MG63 (cell line): ENCODE data around the gene SPATA13. TPM values are rescaled to one million over a fixed set of nuclear protein-coding genes. Genes with fewer than 3 reads are reported as not detected.
A peak's percentile ranks its signal among the peaks of the same experiment; 100 is the strongest.
"Not testable (repeated sequence)": the region's sequence is repeated elsewhere in the genome, so short reads cannot be mapped to it uniquely, and the experiment has no call there.

Experiments used
- DNase-seq: peaks from one replicate; pipeline ENCODE4 v3.0.0-alpha.2; 2020
- H3K27me3 ChIP-seq: fragments of 250-450 bp; sonication (Bioruptor Pico); 2 replicates; pipeline ENCODE4 v1.5.1; 2020; ENCODE audit warnings: mild to moderate bottlenecking, moderate library complexity
- H3K36me3 ChIP-seq: fragments of 250-450 bp; sonication (Bioruptor Pico); 2 replicates; pipeline ENCODE4 v1.5.1; 2020; ENCODE audit warnings: mild to moderate bottlenecking, moderate library complexity
- H3K4me3 ChIP-seq: fragments of 250-450 bp; sonication (Bioruptor Pico); 2 replicates; pipeline ENCODE4 v1.5.1; 2020; ENCODE audit warnings: mild to moderate bottlenecking, moderate library complexity
- H3K9me3 ChIP-seq: fragments of 250-450 bp; sonication (Bioruptor Pico); 2 replicates; pipeline ENCODE4 v1.5.1; 2020; ENCODE audit warnings: mild to moderate bottlenecking, moderate library complexity
- total RNA-seq: library from RNA; depleted of rRNA; stranded (reverse); fragments of >200 nt; shearing (Covaris generic); gene quantifications from 2 replicates; pipeline ENCODE4 v1.2.3, GENCODE V29; 2014; ENCODE audit warnings: low replicate concordance

The SPATA13 gene
- total RNA-seq, 1 experiment from 2014 or later = 3.9 TPM

DNA sequence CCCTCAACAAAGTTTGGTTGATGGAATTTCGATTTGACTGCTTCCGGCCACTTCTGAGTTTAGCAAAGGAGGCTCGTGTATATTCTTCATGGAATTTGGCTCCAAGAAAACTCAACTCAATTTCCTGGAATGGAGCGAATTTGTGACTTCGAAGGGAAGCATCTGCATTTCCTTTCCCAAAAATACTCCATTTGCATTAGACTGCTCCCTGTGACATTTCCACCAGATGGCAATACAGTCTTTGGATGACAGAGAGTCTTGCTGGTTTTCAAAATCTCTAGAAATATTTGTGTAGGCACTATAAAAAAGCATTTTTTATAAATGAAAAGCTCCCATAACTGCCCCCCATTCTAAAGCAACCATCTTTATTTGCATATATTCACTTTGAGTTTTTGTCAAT lies 152.9 kb downstream of the SPATA13 start:
- H3K27me3 ChIP-seq = no peaks in the 10 kb centered on the region
- H3K4me3 ChIP-seq = no peak overlapping the region
- H3K36me3 ChIP-seq = no peaks in the 10 kb centered on the region
- DNase-seq = no peak
- H3K9me3 ChIP-seq = no peaks in the 10 kb centered on the region

DNA sequence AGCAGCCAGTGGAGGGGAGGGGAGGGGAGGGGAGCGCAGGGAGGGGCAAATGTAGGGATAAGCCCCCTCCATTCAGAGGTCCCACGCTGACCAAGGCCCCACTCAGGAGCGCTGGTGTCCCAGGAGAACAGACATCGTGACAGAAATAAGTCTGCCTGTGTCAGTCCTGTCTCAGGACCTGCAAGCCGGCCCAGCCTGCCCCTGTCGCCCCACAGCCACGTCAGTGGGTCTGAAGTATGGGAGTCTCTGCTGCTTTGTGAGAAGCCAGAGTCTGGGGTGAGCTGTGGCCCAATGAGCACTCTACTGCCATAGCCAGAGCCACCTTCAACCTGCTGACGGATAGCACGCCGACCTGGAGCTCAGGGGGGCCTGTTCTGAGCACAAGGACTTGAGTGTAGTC lies 157.3 kb downstream of the SPATA13 start:
- not testable (repeated sequence) for H3K9me3 ChIP-seq, H3K4me3 ChIP-seq, DNase-seq, H3K27me3 ChIP-seq, H3K36me3 ChIP-seq

DNA sequence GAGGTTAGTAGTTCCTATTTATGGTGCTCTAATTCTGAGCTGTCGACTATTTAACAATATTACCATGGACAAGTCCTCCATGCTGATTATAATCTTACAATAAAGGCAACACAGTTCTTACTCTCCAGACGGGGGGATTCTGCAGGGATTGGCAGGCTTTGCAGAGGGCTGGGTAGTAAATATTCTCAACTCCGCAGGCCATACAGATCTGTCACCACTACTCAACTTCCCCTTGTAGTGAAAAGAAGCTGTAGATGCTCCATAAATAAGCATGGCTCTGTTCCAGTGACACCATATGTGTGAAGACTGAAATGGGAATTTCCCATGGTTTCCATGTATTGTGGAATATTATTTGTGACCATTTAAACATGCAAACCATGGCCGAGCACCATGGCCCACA lies 158.4 kb downstream of the SPATA13 start:
- not testable (repeated sequence) for DNase-seq, H3K4me3 ChIP-seq, H3K9me3 ChIP-seq, H3K36me3 ChIP-seq, H3K27me3 ChIP-seq

DNA sequence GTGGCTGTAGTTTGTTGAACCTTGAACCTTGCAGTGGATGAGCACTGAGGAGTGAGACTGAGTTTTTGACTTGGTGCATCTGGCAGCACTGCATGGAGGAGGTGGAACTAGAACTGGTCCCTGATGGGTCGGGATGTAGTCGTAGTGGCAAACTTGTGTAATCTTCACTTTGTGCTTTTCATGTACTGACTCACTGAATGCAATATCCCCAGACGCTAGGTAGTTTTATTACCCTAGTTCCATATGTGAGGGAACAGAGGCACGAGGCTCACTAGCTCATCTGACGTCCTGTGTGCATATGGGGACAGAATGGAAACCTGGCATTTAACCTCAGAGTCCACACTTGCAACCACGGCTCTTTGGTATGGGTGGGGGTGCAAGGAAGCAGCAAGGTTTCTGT lies 159.1 kb downstream of the SPATA13 start:
- not testable (repeated sequence) for H3K27me3 ChIP-seq, DNase-seq, H3K9me3 ChIP-seq, H3K4me3 ChIP-seq, H3K36me3 ChIP-seq

DNA sequence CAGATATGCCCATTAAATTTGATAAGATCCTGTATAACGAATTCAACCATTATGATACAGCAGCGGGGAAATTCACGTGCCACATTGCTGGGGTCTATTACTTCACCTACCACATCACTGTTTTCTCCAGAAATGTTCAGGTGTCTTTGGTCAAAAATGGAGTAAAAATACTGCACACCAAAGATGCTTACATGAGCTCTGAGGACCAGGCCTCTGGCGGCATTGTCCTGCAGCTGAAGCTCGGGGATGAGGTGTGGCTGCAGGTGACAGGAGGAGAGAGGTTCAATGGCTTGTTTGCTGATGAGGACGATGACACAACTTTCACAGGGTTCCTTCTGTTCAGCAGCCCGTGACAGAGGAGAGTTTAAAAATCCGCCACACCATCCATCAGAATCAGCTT lies 160.9 kb downstream of the SPATA13 start:
- not testable (repeated sequence) for DNase-seq, H3K4me3 ChIP-seq, H3K27me3 ChIP-seq, H3K36me3 ChIP-seq, H3K9me3 ChIP-seq

DNA sequence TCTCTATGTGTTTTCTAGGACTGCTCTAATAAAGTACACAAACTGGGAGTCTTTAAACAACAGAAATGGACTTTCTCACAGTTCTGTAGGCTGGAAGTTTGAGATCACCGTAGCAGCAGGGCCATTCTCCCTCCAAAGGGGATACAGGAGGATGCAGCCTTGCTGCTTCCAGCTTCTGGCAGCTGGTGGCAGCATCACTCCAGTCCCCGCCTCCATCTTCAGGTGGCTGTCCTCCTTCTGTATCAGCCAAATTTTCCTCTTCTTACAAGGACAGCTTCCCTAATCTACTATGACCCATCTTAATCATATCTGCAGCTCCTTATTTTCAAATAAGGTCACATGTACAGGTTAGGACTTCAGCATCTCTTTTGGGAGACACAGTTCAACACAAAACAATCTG lies 161.9 kb downstream of the SPATA13 start:
- H3K27me3 ChIP-seq, DNase-seq, H3K9me3 ChIP-seq, H3K4me3 ChIP-seq, H3K36me3 ChIP-seq: not testable (repeated sequence)

DNA sequence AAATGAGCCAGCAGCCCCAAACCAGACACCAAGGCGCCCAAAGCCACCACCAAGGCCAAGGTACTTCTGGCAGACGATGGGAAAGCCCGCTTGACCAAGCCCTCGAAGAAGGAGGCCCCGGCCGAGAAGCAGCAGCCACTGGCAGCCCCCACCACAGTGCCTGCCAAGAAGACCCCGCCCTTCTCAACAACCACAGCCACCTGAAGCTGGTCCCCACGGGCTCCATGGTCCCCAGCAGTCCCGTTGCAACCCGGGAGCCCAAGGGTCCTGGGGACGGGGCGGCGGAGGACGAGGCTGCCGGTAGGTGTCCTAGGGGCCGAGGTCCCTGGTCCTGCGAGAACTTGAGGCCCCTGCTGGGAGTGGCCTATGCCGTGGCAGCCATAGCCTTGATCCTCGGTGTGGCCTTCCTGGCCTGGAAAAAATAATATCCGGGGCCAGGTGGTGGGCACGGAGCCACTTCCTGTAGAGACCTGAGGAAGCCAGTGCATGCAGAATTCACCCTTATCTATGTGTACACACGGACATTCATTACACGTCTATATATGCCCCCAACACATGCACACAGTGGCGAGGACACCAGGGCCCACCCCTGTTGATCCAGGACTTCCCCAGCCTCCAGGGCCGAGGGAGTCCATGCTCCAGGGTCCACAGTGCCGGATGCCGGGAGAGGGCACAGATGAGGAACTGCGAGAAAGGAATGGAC lies 162.7 kb downstream of the SPATA13 start:
- no peak for DNase-seq
- H3K27me3 ChIP-seq = no peaks in the 10 kb centered on the region
- H3K4me3 ChIP-seq = no peak overlapping the region
- H3K9me3 ChIP-seq = no peaks in the 10 kb centered on the region
- no peaks in the 10 kb centered on the region for H3K36me3 ChIP-seq

DNA sequence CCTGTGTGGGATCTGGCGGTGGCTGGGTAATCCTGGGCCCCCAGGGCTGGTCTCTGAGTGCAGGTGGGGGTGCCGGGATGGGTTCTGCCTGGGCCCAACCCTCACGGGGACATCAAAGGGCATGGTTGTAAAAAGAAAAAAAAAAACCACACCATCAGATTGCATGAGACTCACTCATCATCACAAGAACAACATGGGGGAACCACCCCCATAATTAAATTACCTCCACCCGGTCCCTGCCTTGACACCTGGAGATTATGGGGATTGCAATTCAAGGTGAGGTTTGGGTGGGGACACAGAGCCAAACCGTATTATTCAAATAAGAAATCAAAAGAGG lies 163.2 kb downstream of the SPATA13 start:
- H3K27me3 ChIP-seq = no peaks in the 10 kb centered on the region
- no peaks in the 10 kb centered on the region for H3K9me3 ChIP-seq
- DNase-seq = no peak
- H3K4me3 ChIP-seq = no peak overlapping the region
- H3K36me3 ChIP-seq = no peaks in the 10 kb centered on the region

DNA sequence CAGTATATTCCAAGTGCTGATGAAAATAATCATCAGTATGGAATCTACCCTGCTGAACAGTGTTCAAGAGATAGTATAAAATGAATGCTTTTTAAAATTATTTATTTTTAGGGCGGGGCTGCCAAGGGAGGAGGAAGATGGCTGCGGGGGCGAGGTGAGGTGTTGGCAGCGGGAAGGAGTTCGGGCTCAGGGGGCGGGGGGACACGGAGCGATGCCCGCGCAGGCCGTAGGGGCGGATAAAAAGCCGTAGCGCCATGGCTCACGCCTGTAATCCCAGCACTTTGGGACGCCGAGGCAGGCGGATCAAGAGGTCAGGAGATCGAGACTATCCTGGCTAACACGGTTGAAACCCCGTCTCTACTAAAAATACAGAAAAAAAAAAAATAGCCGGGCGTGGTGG lies 167.1 kb downstream of the SPATA13 start:
- not testable (repeated sequence) for DNase-seq, H3K9me3 ChIP-seq, H3K36me3 ChIP-seq, H3K4me3 ChIP-seq, H3K27me3 ChIP-seq

DNA sequence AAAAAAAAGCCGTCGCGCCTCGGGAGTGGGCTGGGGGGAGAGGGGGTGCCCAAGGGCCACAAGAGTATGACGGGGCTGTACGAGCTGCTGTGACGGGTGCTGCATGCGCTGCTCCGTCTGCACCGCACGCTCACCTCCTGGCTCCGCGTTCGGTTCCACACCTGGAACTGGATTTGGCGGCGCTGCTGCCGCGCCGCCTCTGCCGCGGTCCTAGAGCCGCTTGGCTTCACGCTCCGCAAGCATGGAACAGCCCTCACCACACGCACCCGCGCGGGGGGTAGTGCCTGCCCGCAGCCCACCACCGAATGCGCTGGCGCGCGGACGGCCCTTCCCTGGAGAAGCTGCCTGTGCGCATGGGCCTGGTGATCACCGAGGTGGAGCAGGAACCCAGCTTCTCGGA lies 167.6 kb downstream of the SPATA13 start:
- DNase-seq = no peak
- no peaks in the 10 kb centered on the region for H3K36me3 ChIP-seq
- H3K27me3 ChIP-seq = 0 out of 2 replicates have a peak, but pooled peaks cover 5% of the 10 kb centered on the region
- H3K4me3 ChIP-seq = no peak overlapping the region
- no peaks in the 10 kb centered on the region for H3K9me3 ChIP-seq

DNA sequence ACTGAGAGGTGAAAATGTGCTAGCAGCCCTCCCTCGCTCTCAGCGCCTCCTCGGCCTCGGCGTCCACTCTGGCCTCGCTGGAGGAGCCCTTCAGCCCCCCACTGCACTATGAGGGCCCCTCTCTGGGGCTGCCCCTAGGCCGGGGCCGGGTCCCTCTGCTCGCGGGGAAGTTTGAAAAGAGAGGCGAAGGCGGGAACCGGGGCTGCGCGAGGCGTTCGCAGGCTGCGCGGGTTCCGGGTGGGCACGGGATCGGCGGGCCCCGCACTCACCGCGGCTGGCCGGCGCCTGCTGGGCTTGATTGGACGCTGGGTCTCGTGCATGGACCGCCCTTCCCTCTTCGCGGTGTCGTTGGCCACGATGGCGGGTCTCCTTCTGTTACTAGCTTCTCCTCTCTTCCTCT lies 178.2 kb downstream of the SPATA13 start:
- H3K4me3 ChIP-seq = no peak overlapping the region
- H3K27me3 ChIP-seq = peaks cover 6% of the 10 kb centered on the region
- no peaks in the 10 kb centered on the region for H3K36me3 ChIP-seq
- H3K9me3 ChIP-seq = no peaks in the 10 kb centered on the region
- DNase-seq = no peak

DNA sequence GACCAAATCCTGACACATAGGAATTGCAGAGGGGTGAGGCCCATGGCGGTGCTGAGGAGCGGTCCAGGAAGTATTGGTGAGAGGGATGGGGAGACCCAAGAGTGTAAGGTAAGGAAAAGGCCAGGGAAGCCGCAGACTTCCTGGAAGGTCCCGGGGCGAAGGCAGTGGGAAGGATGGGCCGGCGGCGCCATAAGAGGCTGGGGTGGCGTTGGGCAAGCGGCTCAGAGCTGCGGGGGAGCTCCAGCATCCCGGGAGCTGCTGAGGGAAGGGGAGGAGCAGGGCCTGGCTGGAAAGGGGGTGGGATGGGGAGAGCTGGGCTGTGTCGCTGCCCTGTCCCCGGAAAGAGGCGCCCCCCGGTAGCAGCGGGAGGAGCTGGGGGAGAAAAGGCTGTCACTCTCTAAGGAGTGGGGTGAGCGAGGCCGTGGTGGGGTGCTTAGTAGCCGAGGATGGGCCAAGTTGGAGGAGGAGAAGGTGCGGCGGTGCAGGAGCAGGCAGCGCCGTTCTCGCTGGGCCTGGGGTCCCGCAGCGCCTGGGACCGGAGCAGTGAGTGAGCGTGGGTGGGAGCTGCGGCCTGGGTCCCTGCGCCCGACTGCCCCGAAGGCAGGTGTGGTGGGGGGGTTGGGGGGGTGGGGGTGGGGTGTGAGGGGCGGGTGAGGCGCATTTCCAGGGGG lies 179.6 kb downstream of the SPATA13 start:
- H3K9me3 ChIP-seq = no peaks in the 10 kb centered on the region
- no peaks in the 10 kb centered on the region for H3K36me3 ChIP-seq
- H3K4me3 ChIP-seq = no peak overlapping the region
- no peaks in the 10 kb centered on the region; the same call in 1 of the 2 replicates for H3K27me3 ChIP-seq
- DNase-seq = no peak

DNA sequence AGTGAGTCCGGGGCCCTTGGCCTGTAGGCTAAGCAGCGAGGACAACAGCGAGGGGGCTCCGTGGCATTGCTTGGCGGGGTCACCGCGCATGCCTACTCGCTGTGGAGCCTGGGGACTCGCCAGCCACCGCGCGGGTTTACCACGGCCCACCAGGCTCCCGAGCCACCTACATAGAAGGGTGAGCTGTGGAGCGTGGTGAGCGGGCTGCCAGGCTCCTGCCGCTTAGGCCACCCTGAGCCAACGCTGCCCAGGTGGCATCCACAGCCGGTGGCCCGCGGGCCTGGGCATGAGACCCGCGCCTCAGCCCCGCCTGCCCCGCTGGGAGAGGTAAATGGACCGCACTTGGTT lies 180.1 kb downstream of the SPATA13 start:
- H3K9me3 ChIP-seq = no peaks in the 10 kb centered on the region
- no peak overlapping the region for H3K4me3 ChIP-seq
- DNase-seq = no peak
- H3K36me3 ChIP-seq = no peaks in the 10 kb centered on the region
- no peaks in the 10 kb centered on the region; the same call in 1 of the 2 replicates for H3K27me3 ChIP-seq

DNA sequence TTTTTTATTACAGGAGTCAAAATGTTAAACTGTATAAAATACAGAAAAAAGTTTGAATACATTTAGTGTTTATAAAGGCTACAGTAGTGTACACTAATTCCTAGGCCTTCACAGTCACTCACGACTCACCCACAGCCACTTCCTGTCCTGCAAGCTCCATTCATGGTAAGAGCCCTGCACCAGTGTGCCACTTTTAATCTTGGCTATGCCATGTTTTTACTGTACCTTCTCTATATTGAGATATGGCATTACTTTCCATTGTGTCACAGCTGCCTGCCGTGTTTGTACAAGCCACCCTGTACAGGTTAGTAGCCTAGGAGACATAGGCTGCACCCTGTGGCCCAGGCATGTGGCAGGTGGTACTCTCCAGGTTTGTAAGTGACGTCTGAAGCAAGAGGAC lies 180.9 kb downstream of the SPATA13 start:
- Histone ChIP-seq H3K36me3 (no peaks in the 10 kb centered on the region), H3K9me3 (no peaks in the 10 kb centered on the region), H3K4me3 (no peak overlapping the region), H3K27me3 (no peaks in the 10 kb centered on the region; the same call in 1 of the 2 replicates)
- DNase-seq = peak; percentile 46

DNA sequence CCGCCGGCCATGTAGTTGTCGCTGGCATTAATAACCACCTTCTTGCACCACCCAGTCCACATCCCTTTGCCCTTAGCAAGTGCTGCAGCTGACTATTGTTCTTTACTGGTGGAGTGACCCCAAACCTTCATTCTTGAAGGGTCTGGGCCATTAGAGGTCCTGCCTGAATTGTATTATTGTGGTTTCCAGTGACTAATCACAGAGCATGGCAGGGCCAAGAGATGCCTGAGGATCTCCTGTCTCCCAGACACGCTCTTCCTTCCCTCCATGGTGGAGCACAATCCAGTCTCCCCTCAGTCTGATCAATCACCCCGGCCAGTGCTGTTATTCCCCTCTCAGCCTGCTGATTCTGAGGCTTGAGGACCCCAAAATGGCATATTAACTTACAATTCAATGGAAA lies 187.9 kb downstream of the SPATA13 start:
- H3K27me3 ChIP-seq = no peaks in the 10 kb centered on the region; the same call in 1 of the 2 replicates
- no peak overlapping the region for H3K4me3 ChIP-seq
- H3K36me3 ChIP-seq = no peaks in the 10 kb centered on the region
- DNase-seq = no peak
- H3K9me3 ChIP-seq = no peaks in the 10 kb centered on the region

DNA sequence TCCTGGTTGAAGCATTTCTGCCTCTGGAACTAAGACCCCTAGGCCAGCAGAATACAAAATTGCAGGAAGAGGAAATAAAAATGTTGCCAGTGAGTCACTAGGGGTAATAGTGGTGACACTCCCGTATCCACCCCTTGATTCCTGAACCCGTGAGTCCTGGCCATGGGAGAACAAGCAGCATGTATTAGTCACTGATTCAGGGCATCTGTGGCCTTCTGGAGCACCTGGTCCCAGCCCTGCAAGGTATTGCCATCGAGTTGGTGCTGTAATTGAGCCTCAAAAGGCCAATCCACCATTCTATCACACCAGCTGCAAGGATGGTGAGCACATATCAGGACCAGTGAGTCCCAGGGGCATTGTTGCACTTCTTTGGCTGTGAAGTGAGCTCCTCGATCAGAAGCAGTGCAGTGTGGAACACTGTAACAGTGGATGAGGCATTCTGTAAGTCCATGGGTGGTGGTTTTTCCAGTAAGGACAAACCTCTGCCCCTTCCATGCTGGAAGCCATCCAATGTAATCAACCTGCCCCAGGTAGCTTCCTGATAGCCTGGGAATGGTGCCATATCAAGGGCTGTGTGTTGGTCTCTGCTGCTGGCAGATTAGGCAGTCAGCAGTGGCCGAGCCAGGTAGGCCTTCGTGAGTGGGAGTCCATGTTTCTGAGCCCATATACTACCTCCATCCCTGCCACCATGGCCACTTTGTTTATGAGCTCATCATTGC lies 188.4 kb downstream of the SPATA13 start:
- Histone ChIP-seq H3K36me3 (no peaks in the 10 kb centered on the region), H3K9me3 (no peaks in the 10 kb centered on the region), H3K27me3 (no peaks in the 10 kb centered on the region; the same call in 1 of the 2 replicates), H3K4me3 (no peak overlapping the region)
- DNase-seq = no peak

DNA sequence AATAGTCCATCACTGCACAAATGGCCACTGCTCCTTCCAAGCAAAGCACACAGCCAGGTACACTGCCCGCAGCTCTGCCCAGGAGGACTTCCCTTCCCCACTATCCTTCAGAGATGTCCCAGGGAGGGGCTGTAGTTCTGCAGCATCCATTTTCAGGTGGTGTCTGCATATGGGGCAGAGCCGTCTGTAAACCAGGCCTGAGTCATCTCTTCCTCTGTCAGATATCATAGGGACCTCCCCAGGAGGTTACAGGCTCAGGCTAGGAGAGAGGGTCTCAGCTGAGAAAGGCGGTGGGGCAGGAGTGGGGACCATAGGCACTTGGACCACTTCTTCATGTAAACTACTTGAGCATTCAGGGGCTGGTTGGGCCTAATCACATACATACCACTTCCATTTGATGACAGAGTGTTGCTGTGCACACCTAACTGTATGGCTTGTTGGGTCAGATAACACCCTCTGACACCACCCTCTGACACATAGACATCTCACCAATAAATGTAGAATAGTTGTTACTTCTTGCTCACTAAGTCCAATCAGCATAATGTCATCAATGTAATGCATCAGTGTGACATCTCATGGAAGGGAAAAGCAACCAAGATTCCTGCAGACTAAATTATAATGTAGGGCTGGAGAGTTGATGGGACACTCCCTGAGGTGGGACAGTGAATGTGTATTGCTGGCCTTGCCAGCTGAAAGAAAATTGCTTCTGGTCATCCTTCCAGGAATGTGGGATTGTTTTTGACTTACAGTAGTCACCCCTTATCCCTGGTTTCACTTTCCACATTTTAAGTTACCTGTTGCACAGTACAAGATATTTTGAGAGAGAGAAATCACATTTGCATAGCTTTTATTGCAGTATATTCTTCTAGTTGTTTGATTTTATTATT lies 189.5 kb downstream of the SPATA13 start:
- not testable (repeated sequence) for H3K36me3 ChIP-seq, H3K9me3 ChIP-seq, H3K4me3 ChIP-seq, H3K27me3 ChIP-seq, DNase-seq
